NCI-H82 treated with DMSO at 0.1 percent for 48 hours (cell line): Measurements from ENCODE around the gene KBTBD12.

ENCODE experiments used
- DNase-seq: peaks from one replicate; lab custom pipeline; 2025; ENCODE audit not compliant: unreplicated experiment; lab: John Stamatoyannopoulos, UW

The KBTBD12 gene

DNA sequence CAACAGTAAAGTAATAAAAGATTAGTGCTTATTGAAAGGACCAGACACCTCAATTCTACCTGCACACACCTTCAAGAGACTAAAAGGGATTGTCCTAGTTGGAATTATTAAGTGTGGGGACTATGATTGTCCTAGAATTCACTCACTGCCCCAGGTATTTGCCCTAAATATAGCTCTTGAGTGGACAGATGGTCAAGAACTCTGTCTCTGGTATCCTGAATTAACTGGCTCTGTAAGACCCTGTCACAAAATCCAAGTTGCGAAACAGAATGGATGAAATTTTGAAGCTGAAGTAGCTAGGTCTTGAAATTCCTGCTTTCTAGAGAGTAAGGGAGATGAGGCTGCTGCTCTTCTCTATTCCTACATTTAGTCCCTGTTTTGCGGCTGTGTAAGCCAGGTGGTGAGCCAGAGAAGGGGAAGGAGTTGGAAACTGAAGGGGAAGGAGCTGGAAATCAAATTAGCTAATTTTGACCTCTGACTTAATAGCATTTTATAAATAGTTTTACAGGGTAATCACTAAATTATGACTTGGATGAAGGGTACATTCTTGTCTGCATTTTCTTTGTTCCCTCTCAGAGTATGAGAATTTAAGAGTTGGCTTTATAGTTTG, 34.5 kb downstream of the KBTBD12 start:
- no peak for DNase-seq

DNA sequence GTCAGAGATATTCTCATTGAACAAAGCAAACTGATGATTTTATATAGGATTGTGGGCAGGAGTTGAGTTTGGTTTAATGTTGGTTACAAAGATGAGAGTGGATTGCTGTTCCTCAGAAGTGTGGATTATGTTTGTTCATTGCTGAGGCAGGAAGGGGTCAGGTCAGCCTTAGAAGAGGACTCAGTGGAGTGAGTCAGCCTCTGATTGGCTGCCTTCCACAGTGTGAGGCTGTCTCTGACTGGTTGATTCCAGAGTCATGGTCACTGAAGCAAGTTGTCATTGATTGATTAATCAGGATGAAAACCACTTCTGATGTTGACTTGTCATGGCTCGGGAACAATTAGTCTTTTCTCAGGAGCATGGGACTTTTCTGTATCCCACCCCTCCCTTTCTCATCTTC, 36.2 kb downstream of the KBTBD12 start:
- no peak for DNase-seq

DNA sequence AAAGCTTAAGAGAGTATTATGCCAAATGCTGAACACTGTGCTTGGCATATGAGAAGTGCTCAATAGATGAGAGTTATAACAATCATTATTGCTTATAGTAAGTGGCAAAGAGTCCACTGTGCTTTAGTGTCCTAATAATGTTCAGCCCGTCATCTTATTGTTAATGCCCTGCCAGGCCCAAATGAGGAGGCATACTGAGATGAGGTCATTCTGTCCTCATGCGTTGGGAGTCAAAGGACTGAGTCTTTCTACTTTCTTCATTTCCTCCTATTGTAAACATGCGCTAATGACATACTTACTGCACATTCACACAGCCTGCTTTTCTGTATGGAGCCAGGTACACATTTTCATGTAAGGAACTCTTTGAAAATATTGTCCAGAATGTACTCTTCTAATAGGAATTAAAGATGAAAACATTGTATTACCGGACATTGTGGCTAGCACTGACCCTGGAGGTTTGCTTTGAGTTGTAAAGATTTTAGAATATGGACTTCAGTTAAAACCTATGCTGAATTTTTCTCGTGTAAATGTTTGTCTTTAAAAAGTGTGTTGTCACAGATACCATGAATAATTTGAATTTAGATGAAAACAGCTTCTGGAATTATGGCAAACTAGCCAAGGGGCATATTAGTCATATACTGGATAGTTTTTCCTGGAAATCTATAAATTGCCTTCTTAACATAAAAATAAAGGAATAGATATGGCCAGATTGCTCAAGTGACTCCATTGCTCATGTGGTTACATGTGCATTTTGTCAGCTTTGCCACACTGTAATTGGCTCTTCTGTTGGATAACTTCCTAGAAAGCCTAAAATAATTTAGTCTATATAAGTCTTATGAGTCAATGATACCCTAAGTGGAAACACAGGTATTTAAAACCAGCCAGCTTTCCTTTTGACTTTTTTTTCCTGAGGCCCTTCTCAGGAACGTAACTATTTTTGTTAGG, 38.3 kb downstream of the KBTBD12 start:
- no peak for DNase-seq

DNA sequence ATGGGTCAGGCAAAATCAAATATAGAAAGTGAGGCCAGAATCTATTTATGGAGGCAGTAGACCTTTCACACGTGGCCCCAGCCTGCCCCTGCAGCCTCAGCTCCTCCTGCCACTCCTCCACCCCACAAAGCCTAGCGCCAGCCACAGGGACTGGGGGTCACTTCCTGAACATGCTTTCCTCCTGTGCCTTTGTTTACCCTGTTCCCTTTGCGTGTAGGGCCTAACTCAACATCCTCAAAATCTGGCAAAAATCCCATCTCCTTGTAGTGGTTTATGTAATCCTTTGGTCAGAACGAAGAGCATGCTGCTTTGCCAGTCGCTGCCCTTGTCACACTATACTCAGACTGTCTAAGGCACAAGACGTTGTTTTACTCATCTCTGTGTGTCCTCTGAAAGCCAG, 39.6 kb downstream of the KBTBD12 start:
- DNase-seq, result no peak

DNA sequence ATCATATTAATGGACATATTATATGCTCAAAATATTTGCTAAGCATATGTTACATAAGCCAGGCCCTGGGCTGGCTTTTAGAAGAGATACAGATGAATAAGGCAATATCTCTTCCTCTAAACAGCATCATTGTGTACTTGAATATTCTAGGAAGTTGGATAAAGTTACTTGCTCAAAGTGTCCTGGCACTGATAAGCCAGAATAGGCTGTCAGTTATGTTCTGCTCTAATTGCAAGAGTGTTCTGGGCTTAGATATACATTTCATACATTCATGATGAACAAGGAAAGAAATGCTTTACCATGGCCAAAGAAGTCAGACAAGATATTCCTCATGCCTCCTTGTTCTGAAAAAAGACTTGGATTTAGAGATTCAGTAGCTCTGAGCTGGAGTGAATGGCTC, 40.7 kb downstream of the KBTBD12 start:
- no peak for DNase-seq

DNA sequence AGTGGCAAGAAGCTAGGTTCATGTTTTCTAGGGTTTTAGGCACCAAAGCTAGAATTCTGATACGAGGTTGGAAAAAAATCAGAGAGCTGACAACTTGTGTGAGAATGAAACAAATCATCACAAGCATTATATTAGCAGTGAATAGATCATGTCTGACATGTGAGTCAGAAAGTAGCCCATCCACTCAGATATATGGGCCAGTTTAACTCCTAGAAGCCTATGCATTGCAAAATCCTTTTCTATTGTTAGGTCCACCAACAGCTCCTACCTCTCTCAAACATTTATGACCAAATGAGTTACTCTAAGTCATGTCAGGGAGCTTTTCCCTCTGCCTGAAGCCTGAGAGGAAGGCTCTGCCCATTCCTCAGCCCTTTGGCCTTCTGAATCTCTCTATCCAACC, 44.0 kb downstream of the KBTBD12 start:
- DNase-seq, result no peak

DNA sequence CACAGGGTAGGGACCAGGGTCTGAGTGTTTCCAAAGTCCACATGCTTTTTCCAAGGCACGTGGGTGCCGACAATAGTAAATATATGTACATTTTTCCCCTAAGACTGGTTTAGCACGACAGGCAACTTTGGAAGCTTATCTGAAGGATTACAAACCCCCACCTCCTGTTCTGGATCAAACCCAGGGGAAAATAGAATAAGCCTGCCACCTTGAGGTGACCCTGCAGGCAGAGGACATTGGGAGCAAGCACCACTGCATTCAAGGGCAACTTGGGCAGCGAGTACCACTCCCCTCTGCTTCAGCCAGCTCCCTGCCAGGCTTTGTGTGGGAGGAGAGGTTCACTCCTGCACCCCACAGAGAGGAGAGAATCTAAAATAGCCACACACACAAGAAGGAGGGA, 44.8 kb downstream of the KBTBD12 start:
- peak; percentile 79 for DNase-seq

DNA sequence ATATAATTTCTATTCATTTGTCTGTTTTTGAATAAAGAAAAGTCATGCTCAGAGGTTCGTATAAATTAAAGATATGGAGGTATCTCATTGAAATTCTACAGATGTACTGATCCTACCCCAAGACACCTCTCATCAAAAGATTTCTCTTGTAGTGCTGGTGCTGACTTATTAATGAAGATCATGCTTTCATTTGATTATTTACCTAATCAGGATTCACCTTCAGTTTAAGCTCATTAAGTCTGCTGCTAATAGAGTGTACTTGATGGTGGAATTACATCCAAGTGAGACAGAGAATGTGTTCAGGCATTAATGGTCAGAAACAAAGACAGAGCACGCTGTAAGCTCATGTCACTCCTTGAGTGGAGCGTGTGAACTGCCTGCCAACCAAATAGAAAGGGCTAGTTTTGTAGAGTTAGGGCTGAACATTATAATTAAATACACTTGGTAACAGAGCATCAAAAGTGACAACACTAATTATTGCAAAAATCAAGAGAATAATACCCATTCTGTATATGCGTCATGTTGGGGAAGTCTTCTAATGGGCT, 45.5 kb downstream of the KBTBD12 start:
- DNase-seq, result peak; percentile 20

DNA sequence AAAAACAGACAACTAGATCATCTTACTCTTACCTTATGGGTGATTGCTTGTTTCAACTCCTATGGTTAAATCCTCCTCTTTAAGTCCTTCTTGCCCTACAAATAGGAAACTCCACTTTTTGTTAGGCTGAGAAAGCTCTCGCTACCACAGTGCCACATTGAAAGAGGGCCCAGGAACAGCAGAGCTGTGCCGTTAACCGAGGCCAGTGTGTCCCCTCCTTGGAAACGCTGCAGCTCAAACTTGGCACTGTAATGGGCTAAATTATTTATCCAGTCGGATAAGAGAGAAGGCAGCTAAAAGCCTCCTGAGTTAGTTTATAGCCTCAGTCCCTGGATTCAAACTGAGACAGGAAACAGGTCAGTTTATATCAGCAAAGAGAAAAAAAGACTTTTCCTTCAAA, 46.1 kb downstream of the KBTBD12 start:
- DNase-seq, result no peak

DNA sequence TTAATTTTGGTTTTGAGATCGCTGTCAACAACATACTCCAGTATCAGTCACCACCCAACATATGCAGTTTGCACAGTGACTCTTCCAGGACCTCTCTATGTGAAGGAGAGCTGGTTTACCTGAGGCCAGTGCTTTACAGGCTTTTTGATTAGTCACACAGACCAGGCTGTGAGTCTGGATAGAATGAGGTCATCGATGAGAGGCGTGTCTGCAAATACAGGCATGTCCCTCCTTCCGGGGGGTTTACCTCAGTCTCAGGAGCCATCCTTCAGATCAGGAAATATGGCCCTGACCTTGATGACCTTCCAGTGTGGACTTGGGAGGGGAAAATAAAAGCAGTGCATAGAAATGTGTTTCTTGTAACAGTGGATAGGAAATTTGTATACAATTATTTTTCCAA, 46.9 kb downstream of the KBTBD12 start:
- DNase-seq, result no peak

DNA sequence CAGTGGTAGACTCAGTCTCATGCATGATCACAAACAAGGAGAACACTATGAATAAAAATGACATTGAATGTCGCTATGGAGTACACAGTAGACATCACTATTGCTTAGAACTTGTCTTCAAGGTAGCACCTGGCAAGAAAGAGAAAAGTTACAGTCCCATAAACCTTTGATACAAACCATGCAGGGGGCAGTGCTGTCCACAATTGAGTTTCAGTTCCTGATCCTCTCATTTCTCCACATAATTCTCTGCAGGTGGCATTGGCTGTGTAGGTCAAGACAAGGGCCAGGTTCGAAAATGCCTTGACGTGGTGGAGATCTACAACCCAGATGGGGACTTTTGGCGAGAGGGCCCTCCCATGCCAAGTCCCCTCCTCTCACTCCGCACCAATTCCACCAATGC, 47.9 kb downstream of the KBTBD12 start:
- DNase-seq, result no peak

DNA sequence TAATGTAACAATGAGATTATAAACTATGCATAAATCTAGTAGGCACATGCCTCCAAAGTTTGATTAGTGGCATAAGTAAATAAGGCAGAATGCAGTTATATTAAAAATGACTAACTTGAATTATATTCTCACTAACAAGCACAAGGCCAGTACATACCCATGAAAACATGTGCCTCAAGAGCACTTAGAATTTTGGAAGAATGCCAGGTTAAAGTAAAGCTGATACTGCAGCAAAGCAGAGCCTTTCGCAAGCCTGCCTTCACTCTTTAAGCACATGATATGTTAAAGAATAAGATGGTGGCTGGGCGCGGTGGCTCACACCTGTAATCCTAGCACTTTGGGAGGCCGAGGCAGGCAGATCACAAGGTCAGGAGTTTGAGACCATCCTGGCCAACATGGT, 49.0 kb downstream of the KBTBD12 start:
- no peak for DNase-seq

DNA sequence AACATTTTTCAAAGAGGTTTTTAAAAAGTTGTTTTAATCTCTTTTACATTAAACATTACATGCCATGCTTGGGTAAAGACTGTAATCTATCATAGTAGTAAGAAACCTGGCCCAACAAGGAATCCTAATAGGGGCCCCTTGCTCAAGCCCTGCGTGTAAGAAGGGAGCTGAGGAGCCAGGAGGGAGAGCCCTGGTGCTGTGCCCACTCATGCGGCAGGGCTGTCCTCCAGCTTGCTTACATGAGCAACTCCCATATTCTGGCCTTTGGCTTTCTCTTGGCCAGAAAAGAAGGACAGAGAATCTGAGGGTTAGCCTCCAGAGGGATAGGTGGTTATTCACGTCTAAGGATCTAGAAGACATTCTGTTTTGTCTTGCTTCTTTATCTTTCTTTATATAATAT, 49.8 kb downstream of the KBTBD12 start:
- no peak for DNase-seq

DNA sequence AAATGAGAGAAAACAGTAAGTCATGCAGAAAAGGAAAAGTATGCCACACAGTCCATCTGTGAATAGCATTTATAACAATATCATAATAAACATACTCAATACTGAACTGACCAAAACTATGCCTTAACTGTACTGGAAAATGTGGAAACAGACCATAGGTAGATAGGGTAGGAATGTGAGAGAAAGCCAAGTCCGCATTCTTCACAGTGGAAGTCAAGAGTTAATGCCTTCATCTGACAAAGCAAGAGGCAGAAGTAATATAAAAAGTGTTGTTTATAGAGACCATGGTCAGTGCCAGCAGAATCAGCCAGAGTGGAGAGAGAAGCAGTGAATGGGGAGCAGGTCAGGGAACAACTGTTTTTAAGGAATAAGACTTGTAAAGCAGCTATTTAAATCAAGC, 52.3 kb downstream of the KBTBD12 start:
- DNase-seq, result no peak

DNA sequence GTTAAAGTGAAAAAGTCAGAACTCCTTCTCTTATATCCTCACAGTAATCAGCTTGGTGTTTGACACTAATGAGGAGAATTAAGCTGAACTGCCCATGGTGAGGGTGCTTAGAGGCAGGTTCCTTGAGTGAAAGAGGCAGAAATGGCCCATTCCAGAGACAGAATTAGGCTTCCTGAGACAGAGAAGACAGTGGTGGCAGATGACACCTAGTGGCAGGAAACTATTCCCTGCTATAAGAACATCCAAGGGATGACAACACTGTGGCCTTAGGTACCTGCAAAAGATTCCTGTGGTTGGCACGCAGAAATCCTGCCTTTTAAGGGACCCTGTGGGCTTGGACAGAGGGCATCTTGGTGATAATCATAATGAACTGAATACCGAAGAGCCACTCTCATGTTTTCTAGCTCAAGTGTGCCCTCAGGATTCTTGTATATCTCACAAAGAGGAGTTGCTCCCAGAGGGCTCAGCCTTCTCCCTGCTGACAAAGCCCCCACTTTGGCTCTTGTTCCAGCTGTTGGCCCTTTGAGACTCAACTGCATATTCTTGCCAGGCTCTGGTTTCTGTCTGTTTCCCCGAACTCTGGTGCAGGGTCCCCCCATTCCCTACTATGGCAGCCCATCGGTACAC, 56.0 kb downstream of the KBTBD12 start:
- peak; percentile 47 for DNase-seq

DNA sequence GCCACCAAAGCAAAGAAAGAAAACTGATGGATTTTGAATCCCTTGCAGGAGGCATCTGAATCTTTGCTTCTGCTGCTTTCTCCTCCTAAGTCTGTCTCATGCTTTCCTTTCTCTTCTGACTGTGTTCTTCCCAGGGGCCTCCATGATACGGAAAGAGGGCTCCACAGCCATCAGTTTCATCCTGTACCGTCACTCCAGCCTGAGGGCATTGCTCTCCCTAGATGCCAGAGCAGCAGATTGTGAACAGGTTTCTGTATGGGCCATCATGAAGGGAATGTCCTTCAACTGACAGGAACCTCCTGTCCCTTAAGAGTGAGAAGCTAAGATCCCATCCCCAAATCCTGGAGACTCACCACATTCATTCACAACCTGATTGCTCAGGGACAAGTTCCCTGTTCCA, 59.2 kb downstream of the KBTBD12 start:
- DNase-seq, result no peak

DNA sequence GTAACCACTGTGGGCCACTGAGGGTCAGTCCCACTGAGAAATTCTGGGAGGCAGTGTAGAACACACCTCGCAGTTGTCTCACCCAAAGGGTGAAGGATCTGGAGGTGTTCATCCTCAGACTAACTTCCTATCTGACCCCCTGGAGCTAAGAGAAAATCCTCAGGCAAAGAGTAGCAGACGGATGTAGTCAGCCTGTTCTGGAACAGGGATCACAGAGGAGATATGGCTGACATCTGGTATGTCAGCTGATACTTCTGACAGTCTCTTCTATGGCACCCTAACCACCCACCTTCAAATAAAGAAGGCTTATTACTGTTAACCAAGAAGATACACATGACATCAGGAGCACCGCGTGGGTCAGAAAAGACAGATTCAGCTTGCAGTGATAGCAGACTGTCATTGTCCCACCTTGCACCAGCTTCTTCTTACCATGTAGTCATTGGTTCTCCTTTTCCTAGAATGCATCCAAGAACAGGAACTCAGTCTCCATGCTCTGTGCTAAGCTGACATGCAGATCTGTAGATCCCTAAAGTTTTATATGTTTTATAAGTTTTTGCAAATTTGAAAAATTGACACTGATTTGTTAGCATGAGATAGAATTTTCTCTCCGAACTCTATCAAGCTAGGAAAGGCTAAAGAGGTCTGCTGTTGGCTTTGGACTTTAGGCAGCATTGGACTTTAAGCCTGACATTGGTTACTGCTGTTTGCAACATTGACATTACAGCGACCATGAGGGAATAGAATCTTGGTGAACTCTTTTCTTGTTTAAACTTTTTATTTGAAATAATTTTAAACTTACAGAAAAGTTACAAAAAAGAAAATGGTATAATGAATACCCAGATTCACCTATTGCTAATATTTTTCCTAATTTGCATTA, 60.4 kb downstream of the KBTBD12 start:
- no peak for DNase-seq

DNA sequence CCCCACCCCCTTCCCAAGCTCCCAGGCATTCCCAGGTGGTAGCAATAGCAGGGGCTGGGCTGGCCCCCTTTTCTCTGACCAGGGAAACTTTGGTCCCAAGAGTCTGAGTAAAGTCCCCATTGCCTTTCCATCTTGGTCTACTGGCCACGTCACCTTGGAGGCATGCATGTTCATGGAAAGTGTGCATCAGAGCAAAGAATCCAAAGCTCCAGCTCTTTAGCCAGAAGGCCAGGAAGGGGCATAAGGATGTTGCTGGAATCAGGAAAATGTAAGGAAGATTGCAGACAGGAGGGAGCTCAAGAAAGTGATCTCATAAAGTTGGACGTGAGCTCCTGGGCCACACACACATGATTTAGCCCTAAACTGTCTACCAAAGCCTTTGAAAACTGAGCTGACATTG, 63.6 kb downstream of the KBTBD12 start:
- no peak for DNase-seq

DNA sequence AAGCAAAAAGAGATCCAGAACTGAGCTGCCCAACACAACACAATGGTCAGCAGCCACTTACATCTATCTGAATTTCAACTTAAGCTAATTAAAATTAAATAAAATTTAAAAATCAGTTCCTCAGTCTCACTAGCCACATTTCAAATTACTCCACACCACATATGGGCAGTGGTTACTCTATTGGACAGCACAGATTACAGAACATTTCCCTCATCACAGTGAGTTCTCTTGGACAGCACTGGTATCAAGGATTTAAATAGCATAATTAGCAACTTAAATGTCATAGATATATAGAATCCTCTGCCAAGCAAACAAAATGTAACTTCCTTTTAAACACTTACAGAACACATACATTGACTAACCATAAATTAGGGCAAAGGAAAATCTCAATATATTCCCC, 64.4 kb downstream of the KBTBD12 start:
- DNase-seq, result no peak

DNA sequence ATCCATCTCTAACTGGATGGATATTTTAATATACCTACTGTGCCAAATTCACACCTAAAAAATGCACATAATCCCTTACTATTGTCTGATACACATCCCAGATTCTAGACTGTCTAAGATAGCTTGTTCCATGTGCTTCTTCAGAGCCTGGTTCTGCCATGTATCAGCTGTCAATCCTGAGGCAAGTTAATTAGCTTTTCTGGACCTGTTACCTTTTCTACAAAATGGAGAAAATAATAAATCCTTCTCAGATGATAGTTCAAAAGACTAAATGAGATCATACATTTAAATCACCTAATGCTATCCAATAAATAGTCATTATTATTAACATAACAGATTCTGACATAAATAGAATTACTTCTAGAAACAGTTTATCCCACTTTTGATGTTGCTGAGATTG, 66.1 kb downstream of the KBTBD12 start:
- no peak for DNase-seq

DNA sequence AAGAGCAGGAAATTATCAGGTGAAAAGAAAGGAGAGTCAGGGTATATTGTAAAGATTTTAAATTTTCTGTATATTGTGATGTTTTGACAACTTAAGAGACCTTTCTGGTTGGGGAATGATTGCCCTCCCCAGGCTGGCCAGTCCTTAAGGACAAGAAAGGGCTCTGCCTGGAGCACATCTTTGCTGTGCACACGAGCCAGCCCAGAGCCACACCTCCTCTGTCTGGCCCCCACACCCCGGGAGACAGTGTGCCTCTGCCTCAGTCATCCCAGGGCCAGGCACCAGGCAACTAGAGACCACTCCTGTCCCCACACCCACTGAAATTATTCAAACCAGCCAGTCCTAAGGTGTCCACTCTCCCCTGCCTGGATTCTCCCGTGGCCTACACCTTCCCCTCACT, 67.1 kb downstream of the KBTBD12 start:
- no peak for DNase-seq
